RCC 7860 (cell line): ENCODE results near the gene ASL.
"Not testable (repeated sequence)": the region's sequence is repeated elsewhere in the genome, so short reads cannot be mapped to it uniquely, and the experiment has no call there.

ENCODE experiments used
- DNase-seq: peaks from one replicate; pipeline ENCODE4 v3.0.0-alpha.2; 2015; ENCODE audit warnings: low spot score
- FAIRE-seq: peaks from 2 replicates; lab custom pipeline; 2012; peaks lifted over from hg19 to GRCh38; lab: Jason Lieb, UNC

Gene ASL

DNA sequence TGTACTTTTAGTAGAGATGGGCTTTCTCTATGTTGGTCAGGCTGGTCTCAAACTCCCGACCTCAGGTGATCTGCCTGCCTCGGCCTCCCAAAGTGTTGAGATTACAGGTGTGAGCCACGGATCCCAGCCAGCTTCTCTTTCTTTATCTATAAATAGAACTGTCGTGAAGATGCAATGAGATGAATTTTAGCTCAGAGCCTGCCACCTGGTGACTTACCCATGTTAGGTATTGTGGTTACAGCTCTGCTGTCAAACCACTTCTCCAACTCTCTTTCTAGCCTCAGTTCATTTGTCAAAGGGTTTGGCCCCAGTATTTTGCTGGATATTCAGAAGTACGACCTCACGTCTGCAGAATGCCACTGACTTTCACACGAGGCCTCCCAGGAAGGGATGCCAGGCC lies 3.4 kb upstream of the ASL start:
- not testable (repeated sequence) for DNase-seq, FAIRE-seq

DNA sequence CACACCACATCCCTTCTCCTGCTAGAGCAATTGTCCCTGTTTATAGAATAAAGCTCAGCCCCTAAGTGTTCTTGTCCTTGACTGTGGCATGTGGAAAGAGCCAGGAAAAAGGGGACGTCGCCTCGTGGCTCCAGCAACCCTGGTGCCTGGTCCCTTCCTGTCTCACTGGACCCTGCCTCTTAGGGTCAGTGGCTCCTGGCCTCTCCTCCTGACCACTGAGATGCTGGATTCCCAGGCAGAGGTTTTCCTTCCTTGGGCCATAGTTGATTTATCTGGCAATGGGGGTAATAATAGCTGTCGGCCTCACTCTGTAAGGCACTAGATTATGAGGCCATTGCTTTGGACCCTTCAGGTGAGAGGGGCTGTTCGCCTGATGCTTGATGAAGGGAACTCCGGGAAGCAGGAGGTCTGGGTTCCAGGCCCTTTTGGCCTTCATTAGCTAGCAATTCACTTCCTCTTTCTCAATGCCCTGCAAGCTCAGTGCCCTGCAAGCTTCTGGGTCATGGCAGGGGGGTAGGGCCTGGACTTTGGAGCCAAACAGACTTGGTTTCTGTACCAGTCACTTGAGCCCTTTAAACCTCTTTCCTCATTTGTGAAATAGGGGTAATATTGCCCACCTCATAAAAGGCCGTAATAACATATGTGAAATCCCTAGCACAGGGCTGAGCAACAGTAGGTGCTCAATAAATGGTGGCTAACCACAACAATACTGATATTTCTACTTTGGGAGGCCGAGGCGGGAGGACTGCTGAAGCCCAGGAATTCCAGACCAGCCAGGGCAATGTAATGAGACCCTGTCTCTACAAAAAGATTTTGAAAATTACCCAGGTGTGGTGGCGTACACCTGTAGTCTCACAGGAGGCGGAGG lies 1.1 kb downstream of the ASL start:
- DNase-seq (no peak), FAIRE-seq (no peak)

DNA sequence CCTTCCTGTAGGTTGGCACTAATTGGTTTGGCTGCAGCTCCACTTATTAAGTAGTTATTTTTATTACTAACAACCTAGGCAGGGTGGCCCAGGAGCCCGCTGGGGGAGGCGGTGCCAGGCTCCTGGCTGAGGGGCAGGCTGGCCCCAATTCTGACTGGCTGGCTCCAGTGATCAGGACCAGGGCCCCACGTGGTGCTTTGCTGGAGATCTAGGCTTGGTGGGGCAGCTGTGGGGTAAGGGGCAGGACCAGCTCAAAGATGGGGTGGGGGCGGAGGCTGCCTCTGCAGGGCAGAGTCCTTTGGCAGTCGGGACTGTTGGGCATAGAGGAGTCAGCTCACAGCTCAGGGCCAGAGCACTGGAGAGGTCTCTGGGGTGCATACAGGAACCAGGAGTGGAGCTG lies 2.4 kb downstream of the ASL start:
- no peak for DNase-seq
- FAIRE-seq, result no peak

DNA sequence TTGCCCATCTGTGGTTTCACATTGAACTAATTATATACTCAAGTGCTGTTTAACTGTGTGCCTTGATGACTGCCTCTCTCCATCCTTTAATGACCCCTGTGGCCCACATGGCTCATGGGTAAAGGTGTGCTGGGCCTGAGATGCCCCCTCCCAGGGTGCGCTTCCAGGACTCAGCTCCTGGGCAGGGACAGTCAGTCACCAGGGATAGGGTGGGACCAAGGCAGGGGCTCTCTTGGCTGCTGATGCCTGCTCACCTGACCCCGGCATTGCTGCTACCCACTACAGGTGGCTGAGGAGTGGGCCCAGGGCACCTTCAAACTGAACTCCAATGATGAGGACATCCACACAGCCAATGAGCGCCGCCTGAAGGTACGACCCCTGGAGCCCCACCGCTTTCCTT lies 6.5 kb downstream of the ASL start:
- DNase-seq, result no peak
- FAIRE-seq, result no peak

DNA sequence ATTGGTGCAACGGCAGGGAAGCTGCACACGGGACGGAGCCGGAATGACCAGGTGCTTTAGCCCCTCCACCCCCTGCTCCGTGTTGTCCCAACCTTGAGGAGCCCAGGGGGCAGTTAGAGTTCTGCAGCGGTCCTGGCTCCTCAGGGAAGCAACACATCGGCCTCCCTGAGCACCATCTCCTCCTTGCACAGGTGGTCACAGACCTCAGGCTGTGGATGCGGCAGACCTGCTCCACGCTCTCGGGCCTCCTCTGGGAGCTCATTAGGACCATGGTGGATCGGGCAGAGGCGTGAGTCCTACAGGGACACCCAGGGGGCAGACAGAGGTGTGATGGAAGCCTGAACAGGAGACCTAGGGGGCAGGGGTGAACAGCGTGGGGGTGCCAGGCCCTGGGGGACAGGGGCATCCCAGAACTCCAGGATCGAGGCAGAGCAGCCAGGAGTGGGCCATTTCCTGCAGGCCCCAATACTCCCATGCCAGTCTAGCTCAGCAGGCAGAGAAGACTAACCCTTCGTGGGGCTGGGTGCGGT lies 7.3 kb downstream of the ASL start:
- FAIRE-seq, result no peak
- DNase-seq, result no peak

DNA sequence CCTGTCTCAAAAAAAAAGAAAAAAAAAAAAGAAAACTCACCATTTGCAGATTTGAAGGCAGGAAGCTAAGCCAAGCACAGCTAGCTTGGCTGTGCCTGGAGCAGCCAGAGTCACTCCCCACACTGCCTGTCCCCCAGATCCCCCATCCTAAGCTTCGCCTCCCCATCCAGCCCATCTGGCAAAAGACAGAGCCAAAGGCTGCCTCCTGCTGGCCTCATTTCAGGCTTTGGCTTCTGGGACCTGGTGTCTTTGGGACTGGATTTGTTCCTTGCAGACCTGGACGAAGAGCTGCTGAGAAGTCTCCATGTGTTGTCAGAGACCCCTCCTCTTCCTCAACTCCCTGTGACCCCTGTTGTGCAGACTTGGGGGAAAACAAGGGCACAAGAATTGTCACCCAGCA lies 8.1 kb downstream of the ASL start:
- no peak for FAIRE-seq
- DNase-seq, result no peak

DNA sequence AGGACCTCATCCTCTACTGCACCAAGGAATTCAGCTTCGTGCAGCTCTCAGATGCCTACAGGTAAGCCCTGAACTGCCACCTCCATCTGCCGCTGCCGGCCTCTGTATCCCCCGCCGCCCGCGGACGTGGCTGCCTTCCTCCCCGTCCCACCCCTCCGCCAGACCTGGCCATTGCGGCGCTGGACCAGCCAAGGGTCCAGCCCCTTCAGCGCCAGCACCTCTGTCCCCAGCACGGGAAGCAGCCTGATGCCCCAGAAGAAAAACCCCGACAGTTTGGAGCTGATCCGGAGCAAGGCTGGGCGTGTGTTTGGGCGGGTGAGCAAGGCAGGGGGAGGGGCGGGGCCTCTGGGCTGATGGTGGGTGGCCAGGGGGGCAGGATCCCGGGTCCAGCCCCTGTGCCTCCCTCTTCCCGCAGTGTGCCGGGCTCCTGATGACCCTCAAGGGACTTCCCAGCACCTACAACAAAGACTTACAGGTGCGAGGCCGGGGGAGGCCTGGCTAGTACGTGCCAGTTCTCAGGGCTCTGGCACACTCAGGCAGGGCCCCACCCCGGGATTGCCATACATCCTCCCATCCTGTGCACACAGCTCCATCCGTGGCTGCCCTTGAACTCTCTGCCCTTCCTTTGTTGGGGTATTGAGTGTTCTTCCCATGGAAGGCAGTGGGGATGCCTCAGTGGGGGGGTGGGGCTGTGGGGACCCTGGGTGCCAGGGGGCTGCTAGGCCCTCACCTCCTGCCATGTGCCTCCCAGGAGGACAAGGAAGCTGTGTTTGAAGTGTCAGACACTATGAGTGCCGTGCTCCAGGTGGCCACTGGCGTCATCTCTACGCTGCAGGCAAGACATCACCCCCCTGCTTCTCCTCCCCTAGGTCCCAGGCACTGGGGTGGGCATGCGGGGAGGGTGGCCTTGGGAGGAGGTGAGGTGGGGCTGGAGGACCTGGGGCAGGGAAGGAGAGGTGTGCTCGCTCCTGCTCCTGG lies 13.5 kb downstream of the ASL start:
- FAIRE-seq (no peak), DNase-seq (no peak)

DNA sequence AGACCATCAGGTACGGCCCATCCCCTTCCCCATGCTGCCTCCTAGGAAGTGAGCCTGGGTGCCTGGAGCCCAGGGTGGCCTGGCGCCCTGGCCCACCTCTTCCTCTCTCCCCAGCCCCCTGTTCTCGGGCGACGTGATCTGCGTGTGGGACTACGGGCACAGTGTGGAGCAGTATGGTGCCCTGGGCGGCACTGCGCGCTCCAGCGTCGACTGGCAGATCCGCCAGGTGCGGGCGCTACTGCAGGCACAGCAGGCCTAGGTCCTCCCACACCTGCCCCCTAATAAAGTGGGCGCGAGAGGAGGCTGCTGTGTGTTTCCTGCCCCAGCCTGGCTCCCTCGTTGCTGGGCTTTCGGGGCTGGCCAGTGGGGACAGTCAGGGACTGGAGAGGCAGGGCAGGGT lies 17.0 kb downstream of the ASL start:
- DNase-seq (no peak), FAIRE-seq (no peak)

DNA sequence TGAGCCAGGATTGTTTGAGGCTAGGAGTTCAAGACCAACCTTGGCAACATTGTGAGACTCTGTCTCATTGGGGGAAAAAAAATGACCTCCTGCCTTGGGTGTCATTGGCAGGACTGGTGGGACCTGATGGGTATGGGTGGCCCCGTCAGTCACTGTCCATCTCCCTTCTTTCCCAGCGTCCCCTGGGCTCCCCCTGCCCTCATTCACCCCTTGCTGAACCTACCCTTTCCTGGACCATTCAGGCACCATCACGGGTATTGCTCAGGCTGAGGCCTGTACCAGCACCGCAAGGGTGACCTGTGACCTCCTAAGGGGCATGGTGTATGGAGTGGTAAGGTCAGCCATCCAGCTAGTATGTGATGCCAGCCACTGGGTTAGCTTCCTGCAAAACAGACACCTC lies 19.4 kb downstream of the ASL start:
- DNase-seq (no peak), FAIRE-seq (no peak)

DNA sequence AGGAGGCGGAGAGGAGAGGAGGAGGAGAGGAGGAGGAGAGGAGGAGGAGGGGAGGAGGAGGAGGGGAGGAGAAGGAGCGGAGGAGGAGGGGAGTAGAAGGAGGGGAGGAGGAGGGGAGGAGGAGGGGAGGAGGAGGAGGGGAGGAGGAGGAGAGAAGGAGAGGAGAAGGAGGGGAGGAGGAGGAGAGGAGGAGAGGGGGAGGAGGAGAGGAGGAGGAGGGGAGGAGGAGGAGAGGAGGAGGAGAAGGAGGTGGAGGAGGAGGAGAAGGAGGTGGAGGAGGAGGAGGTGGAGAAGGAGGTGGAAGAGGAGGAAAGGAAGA lies 23.6 kb downstream of the ASL start:
- FAIRE-seq (no peak), DNase-seq (no peak)

DNA sequence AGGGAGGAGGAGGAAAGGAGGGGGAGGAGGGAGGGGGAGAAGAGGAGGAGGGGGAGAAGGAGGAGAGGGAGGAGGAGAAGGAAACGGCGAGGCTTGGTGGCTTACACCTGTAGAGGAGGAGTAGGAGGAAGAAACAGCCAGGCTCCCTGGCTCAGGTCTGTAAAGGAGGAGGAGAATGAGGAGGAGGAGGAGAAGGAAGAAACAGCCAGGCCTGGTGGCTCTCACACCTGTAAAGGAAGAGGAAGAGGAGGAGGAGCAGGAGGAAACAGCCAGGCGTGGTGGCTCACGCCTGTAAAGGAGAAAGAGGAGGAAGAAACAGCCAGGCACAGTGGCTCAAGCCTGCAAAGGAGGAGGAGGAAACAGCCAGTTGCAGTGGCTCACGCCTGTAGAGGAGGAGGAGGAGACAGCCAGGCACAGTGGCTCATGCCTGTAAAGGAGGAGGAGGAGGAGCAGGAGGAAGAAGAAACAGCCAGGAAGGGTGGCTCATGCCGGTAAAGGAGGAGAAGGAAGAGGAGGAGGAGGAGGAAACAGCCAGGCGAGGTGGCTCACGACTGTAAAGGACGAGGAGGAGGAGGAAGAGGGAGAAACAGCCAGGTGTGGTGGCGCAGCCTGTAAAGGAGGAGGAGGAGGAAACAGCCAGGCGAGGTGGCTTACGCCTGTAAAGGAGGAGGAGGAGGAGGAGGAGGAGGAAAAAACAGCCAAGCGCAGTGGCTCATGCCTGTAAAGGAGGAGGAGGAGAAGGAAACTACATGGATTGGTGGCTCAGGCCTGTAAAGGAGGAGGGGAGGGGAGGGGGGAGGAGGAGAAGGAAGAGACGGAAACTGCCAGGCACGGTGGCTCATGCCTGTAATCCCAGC lies 24.2 kb downstream of the ASL start:
- FAIRE-seq (peak; percentile 73), DNase-seq (peak; percentile 92)

DNA sequence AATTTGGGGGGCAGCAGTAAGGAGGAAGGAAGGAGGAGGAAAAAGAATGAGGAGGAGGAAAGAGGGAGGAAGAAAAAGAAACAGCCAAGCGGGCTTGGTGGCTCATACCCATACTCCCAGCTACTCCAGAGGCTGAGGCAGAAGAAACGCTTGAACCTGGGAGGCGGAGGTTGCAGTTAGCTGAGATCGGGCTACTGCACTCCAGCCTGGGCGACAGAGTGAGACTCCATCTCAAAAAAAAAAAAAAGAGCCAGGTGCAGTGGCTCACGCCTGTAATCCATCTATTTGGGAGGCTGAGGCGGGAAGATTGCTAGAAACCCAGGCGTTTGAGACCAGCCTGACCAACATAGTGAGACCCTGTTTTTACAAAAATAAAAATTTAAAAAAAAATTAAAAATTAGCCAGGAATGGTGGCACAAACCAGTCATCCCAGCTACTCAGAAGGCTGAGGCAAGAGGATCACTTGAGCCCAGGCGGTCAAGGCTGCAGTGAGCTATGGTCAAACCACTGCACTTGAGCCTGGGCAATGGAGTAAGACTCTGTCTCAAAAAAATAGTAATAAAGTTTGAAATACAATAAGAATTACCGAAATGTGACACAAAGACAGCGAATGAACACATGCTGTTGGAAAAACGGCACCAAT lies 24.9 kb downstream of the ASL start:
- DNase-seq (no peak), FAIRE-seq (no peak)

DNA sequence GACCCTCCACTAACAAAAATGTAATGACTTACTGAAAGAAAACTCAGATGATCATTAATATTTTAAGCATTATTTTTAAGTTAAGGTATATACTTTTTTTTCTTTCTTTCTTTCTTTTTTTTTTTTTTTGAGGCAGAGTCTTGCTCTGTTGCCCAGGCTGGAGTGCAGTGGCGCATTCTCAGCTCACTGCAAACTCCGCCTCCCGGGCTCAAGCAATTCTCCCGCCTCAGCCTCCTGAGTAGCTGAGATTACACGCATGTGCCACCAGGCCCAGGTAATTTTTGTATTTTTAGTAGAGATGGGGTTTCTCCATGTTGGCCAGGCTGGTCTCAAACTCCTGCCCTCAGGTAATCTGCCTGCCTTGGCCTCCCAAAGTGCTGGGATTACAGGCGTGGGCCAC lies 26.5 kb downstream of the ASL start:
- not testable (repeated sequence) for DNase-seq, FAIRE-seq

DNA sequence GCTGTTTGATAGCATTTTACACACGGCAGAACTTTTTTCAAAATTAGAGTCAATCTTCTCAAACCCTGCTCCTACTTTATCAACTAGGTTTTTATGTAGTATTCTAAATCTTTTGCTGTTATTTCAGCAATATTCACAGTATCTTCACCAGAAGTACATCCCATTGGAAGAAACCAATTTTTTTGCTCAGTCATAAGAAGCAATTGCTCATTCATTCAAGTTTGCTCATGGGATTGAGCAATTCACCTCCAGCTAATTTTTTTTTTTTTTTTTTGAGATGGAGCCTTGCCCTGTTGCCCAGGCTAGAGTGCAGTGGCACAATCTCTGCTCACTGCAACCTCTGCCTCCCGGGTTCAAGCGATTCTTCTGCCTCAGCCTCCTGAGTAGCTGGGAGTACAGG lies 28.4 kb downstream of the ASL start:
- not testable (repeated sequence) for FAIRE-seq

DNA sequence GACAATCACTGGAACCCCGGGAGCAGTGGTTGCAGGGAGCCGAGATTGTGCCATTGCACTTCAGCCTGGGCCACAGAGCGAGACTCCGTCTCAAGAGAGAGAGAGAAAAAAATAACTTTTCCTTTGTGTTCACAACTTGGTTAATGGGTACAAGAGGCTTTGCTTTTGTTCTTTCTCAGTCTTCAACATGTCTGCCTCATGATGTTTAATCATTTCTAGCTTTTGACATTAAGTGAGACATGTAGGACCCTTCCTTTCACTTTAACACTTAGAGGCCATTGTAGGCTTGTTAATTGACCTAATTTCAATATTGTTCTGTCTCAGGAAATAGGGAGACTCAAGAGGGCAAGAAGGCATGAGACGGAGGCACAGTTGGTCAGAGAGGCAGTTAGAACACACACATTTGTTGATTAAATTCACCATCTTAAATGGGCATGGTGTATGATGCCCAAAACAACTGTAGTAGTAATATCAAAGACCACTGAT lies 29.7 kb downstream of the ASL start:
- DNase-seq, result no peak
- no peak for FAIRE-seq

More for the DNA sequence above, 28.4 kb downstream of the ASL start:
- DNase-seq, result not testable (repeated sequence)

DNA sequence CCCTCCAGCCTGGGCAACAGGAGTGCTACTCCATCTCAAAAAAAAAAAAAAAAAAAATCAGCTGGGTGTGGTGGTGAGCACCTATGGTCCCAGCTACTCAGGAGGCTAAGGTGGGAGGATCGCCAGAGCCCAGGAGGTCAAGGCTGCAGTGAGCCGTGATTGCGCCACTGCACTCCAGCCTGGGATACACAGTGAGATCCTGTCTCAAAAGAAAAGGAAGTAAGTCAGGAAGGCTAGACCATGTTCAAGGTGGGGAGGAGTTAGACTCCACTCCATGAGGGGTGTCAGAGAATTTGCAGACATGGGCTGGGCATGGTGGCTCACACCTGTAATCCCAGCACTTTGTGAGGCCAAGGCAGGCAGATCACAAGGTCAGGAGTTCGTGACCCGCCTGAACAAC lies 32.8 kb downstream of the ASL start:
- DNase-seq, FAIRE-seq: not testable (repeated sequence)

DNA sequence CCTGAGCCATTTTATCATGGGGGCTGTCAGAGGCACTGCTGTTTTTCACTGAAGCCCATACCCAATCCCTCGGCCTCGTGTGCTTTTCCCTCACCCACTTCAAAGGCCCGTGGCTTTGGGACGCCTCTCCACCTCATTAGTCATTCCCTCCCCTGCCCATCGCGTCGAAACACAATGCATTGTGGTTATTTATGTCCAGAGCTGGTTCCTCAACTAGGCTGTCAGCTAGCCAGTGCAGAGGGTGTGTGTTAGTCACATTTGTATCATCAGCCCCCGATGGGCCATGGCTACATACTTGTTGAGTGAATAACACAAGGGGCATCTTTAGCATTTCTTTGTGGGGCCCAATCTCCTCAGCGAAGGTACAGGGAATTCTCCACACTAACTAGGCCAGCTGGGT lies 35.2 kb downstream of the ASL start:
- DNase-seq (peak; percentile 99), FAIRE-seq (peak; percentile 97)

DNA sequence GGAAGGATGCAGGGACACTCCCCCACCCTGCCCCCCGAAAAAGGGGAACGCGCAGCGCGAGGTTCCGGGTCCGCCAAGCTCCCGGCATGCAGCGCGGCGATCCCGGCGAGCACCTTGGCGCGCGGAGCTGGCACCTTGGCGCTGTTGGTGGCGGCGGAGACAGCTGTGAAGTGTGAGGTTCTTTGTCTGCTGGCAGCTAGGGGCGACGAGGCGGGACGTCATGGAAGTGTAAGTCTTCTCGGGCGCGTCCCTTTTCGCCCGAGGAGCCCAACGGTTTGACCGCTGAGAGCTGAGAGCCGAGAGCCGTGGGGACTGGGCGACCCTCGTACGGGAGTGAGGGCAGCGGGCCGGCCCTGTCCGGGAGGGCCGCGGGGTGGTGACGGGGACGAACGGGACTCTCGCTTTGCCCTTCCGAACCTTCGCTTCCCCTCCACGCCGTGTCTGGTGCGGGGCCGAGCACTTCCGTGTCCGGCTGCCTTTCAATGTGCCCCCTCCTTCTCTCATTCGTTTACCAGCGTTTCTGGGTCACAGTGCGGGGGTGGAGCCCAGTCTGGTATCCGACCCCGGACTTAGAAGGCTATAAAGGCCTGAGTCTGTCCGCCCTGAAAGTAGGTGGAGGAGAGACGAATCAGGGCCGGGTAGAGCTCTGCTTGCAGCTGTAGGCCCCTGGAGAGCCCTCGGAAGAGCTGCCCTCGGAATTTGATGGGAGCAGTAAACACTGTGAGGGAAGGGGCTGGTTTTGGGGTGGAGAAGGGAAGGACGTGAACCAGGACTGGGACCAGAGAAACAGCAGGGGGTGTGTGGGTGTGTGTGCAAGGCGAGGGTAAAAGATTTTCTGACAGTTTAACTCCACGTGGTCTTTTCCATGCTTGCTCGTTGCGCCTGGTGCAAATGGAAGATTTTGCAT lies 39.4 kb downstream of the ASL start, which contains the start of gene CRCP:
Gene CRCP (plus strand): TSS at position 105 of the 907 bp plus-strand sequence. CDS start 116 bp downstream, at position 221.
- peak; percentile 77 for DNase-seq
- FAIRE-seq, result no peak
